Mesenchymal stem cell (in vitro differentiated cells and primary cell): ENCODE measurements around the gene PLCL1.

ENCODE experiments used
- DNase-seq: peaks from one replicate; pipeline ENCODE4 v3.0.0-alpha.2; 2013
- H2AFZ ChIP-seq: one replicate; pipeline ENCODE4 v1.6.1; 2013; ENCODE audit warnings: low read depth, mild to moderate bottlenecking, control low read depth, inconsistent platforms, low read length, moderate library complexity
- H2AK5ac ChIP-seq: 2 replicates; pipeline ENCODE4 v1.6.1; 2013; ENCODE audit warnings: low read length, moderate library complexity, mild to moderate bottlenecking, inconsistent platforms; ENCODE audit not compliant: severe bottlenecking
- H2BK120ac ChIP-seq: one replicate; pipeline ENCODE4 v1.6.1; 2013; ENCODE audit warnings: low read depth, mild to moderate bottlenecking, inconsistent platforms, low read length, moderate library complexity
- H2BK12ac ChIP-seq, 2 experiments: one replicate each; pipeline ENCODE4 v1.6.1; 2013; ENCODE audit warnings: inconsistent platforms in 2 of 2, low read length in 2 of 2, mild to moderate bottlenecking in 2 of 2, moderate library complexity in 2 of 2, control low read depth in 1 of 2
- H2BK15ac ChIP-seq: one replicate; pipeline ENCODE4 v1.6.1; 2013; ENCODE audit warnings: mild to moderate bottlenecking, low read depth, inconsistent platforms; ENCODE audit not compliant: poor library complexity, severe bottlenecking
- H2BK5ac ChIP-seq: 2 replicates; pipeline ENCODE4 v1.6.1; 2013; ENCODE audit warnings: low read depth, mild to moderate bottlenecking, low read length, control low read depth, inconsistent platforms; ENCODE audit not compliant: poor library complexity, severe bottlenecking
- H3K14ac ChIP-seq, 2 experiments: one replicate each; pipeline ENCODE4 v1.6.1; 2013; ENCODE audit warnings: inconsistent platforms in 2 of 2, low read length in 2 of 2, control low read depth in 1 of 2, mild to moderate bottlenecking in 1 of 2, moderate library complexity in 1 of 2
- H3K18ac ChIP-seq, 2 experiments: one replicate each; pipeline ENCODE4 v1.6.1; 2013; ENCODE audit warnings: inconsistent platforms in 2 of 2, low read length in 2 of 2, control low read depth in 1 of 2, low read depth in 1 of 2, mild to moderate bottlenecking in 1 of 2
- H3K23ac ChIP-seq, 2 experiments: one replicate each; pipeline ENCODE4 v1.6.1; 2013; ENCODE audit warnings: inconsistent platforms in 2 of 2, low read length in 2 of 2, mild to moderate bottlenecking in 2 of 2, moderate library complexity in 2 of 2, control low read depth in 1 of 2
- H3K27ac ChIP-seq: 2 replicates; pipeline ENCODE4 v1.5.1; 2013; ENCODE audit warnings: mild to moderate bottlenecking, moderate library complexity, low read length, control low read depth, inconsistent platforms; ENCODE audit not compliant: poor library complexity, severe bottlenecking
- H3K27me3 ChIP-seq, 2 experiments: 2 replicates each; pipeline versions ENCODE4 v1.6.1 to v1.7.0; 2013; ENCODE audit warnings: low read length in 2 of 2, mild to moderate bottlenecking in 2 of 2, moderate library complexity in 2 of 2, control low read depth in 1 of 2, inconsistent platforms in 1 of 2; ENCODE audit not compliant: control insufficient read depth in 1 of 2, insufficient read depth in 1 of 2
- H3K36me3 ChIP-seq, 2 experiments: 2 replicates each; pipeline versions ENCODE4 v1.6.1 to v1.7.0; 2013; ENCODE audit warnings: low read length in 2 of 2, control low read depth in 1 of 2, inconsistent platforms in 1 of 2, low read depth in 1 of 2, mild to moderate bottlenecking in 1 of 2; ENCODE audit not compliant: insufficient read depth in 2 of 2, control insufficient read depth in 1 of 2
- H3K4ac ChIP-seq, 2 experiments: one replicate each; pipeline ENCODE4 v1.6.1; 2013; ENCODE audit warnings: inconsistent platforms in 2 of 2, low read length in 2 of 2, mild to moderate bottlenecking in 2 of 2, moderate library complexity in 2 of 2, control low read depth in 1 of 2, low read depth in 1 of 2
- H3K4me1 ChIP-seq: 2 replicates; pipeline ENCODE4 v1.6.1; 2013; ENCODE audit warnings: low read depth, low read length, control low read depth; ENCODE audit not compliant: control insufficient read depth, insufficient read depth
- H3K4me2 ChIP-seq: 2 replicates; pipeline ENCODE4 v1.6.1; 2013; ENCODE audit warnings: low read length, mild to moderate bottlenecking, inconsistent platforms; ENCODE audit not compliant: poor library complexity, severe bottlenecking
- H3K4me3 ChIP-seq, 2 experiments: 2 replicates each; pipeline versions ENCODE4 v1.5.1 to v1.7.0; 2013; ENCODE audit warnings: low read length in 2 of 2, mild to moderate bottlenecking in 2 of 2, control low read depth in 1 of 2, low read depth in 1 of 2; ENCODE audit not compliant: insufficient read depth in 1 of 2
- H3K79me1 ChIP-seq: replicated peaks from 2 replicates; pipeline ENCODE4 v1.6.1; 2013; ENCODE audit warnings: mild to moderate bottlenecking, control low read depth, low read length, inconsistent platforms; ENCODE audit not compliant: poor library complexity, severe bottlenecking
- H3K9ac ChIP-seq: 2 replicates; pipeline ENCODE4 v1.7.0; 2013; ENCODE audit warnings: mild to moderate bottlenecking, low read length, moderate library complexity
- H3K9me3 ChIP-seq: 2 replicates; pipeline ENCODE4 v1.7.0; 2013; ENCODE audit warnings: mild to moderate bottlenecking, low read length; ENCODE audit not compliant: control insufficient read depth
- H4K8ac ChIP-seq: one replicate; pipeline ENCODE4 v1.6.1; 2013; ENCODE audit warnings: inconsistent platforms, mild to moderate bottlenecking, low read length, moderate library complexity
- H4K91ac ChIP-seq: one replicate; pipeline ENCODE4 v1.6.1; 2013; ENCODE audit warnings: mild to moderate bottlenecking, low read length, inconsistent platforms
- WGBS: methylation state at CpG from one replicate; pipeline ENCODE4 v1.1.7; 2013; ENCODE audit warnings: mixed read lengths; 5-methylcytosine and 5-hydroxymethylcytosine counted together

The PLCL1 gene

DNA sequence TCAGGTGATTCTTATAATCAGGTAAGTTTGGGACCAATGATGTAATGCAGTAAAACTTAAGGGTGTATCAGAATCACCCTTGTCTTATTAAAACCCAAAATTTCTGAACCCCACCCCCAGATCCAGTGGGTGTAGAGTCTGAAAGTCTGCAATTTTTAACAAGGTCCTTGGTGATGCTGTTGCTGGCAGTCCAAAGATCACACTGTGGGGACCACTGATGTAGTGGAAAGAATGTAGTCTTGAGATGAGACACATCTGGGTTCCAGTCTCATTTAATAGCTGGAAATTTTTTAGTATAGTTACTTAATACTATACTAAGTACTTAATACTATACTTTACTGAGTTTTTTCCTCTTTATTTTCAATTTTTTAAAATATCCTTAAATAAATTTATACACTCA, 258.4 kb downstream of the PLCL1 start:
- Histone ChIP-seq H3K4me2 (no peak overlapping the region), H3K36me3 (no peaks in the 10 kb centered on the region)

DNA sequence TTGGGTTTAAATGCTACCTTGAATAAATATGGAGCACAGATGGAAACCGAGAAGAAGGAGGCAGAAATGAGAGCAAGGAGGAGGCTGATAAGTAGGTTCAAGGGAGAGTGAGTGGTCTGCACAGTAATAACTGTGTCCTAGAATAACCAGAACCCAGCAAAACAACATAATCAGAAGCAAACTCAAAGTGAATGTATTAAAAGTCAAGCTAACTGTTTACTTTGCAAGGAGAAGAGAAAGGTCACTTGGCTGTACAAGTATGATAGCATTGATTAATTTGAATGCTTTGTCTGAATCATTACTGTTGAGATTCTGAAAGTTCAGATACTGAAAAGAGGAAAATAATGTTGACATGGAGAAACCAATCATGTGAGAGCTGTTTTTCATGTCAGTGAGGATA, 258.8 kb downstream of the PLCL1 start:
- Histone ChIP-seq H3K9ac (no peak overlapping the region), H4K91ac (no peak overlapping the region)
- 83% methylated on average over 1 of the region's 1 CpG for WGBS

More for the DNA sequence above, 258.4 kb downstream of the PLCL1 start:
- Histone ChIP-seq H3K9me3 (no peaks in the 10 kb centered on the region), H3K4me1 (no peaks in the 10 kb centered on the region), H2BK5ac (no peak overlapping the region), H4K91ac (no peak overlapping the region), H3K27ac (no peak overlapping the region), H2AK5ac (no peak overlapping the region), H3K27me3 (no peaks in the 10 kb centered on the region), H3K9ac (no peak overlapping the region), H3K4me3 (no peak overlapping the region), H4K8ac (no peak overlapping the region), H3K79me1 (no peaks in the 10 kb centered on the region), H2BK12ac (no peak overlapping the region), H3K18ac (no peak overlapping the region), H3K14ac (no peak overlapping the region), H2AFZ (no peak overlapping the region), H2BK15ac (no peak overlapping the region), H2BK120ac (no peak overlapping the region), H3K23ac (no peak overlapping the region), H3K4ac (no peak overlapping the region)
- no peak for DNase-seq

DNA sequence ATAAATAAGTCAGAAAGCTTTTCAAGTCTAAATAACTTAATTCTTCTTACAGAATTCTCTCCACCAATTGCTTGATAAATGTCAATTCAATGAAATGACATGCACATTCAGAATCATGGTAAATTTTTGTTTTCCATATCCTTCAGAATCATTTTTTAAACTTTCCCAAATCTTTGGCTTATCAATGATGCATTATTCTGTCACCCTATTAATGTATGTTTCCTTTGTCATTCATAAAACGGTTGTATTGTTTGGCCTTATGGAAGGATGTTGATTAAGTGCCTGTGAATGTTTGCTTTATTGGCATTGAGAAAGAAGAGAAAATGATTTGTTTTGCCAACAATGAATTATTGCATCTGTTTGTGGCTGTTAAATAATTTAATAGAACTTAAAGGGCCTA, 260.9 kb downstream of the PLCL1 start:
- Histone ChIP-seq H3K4ac (no peak overlapping the region), H2BK15ac (no peak overlapping the region), H3K27me3 (no peaks in the 10 kb centered on the region), H2BK5ac (no peak overlapping the region), H2BK12ac (no peak overlapping the region), H2BK120ac (no peak overlapping the region), H3K9ac (no peak overlapping the region), H3K23ac (no peak overlapping the region), H3K14ac (no peak overlapping the region), H2AK5ac (no peak overlapping the region), H3K18ac (no peak overlapping the region), H4K91ac (no peak overlapping the region), H2AFZ (no peak overlapping the region), H3K9me3 (no peaks in the 10 kb centered on the region), H4K8ac (no peak overlapping the region), H3K79me1 (no peaks in the 10 kb centered on the region), H3K36me3 (no peaks in the 10 kb centered on the region), H3K4me1 (no peaks in the 10 kb centered on the region), H3K27ac (no peak overlapping the region), H3K4me2 (no peak overlapping the region), H3K4me3 (no peak overlapping the region)
- WGBS, result 92% methylated on average over 1 of the region's 1 CpG
- no peak for DNase-seq

More for the DNA sequence above, 258.8 kb downstream of the PLCL1 start:
- no peak for DNase-seq
- Histone ChIP-seq H2AK5ac (no peak overlapping the region), H3K14ac (no peak overlapping the region), H3K27ac (no peak overlapping the region), H3K23ac (no peak overlapping the region), H2BK5ac (no peak overlapping the region), H3K27me3 (no peaks in the 10 kb centered on the region), H2AFZ (no peak overlapping the region), H3K9me3 (no peaks in the 10 kb centered on the region), H3K4me2 (no peak overlapping the region), H3K18ac (no peak overlapping the region), H3K79me1 (no peaks in the 10 kb centered on the region), H3K4me3 (no peak overlapping the region), H2BK120ac (no peak overlapping the region), H3K36me3 (no peaks in the 10 kb centered on the region), H2BK15ac (no peak overlapping the region), H4K8ac (no peak overlapping the region), H3K4me1 (no peaks in the 10 kb centered on the region), H3K4ac (no peak overlapping the region), H2BK12ac (no peak overlapping the region)

DNA sequence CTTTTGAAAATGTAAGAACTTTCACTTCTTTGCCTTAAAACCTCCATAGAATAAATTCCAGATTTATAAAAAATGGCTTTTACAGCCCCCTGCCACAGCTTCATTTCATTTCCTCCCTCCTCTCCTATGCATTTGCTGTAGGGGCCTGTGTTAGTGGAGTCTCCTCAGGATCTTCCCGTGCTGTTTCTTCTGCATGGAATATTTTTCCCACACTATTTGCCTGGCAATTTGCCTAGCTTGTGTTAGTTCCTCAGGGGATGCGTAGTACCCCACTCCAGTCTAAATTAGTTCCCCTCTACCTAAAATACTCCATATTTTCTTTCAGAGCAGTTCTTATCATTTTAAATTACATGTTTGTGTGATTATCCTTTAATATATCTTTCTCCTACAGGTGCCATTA, 262.2 kb downstream of the PLCL1 start:
- Histone ChIP-seq H3K27ac (no peak overlapping the region), H4K8ac (no peak overlapping the region), H3K4me2 (no peak overlapping the region), H3K14ac (no peak overlapping the region), H3K4me3 (no peak overlapping the region), H3K4me1 (no peaks in the 10 kb centered on the region), H4K91ac (no peak overlapping the region), H2AK5ac (no peak overlapping the region), H3K79me1 (no peaks in the 10 kb centered on the region), H3K27me3 (no peaks in the 10 kb centered on the region), H2AFZ (no peak overlapping the region), H2BK12ac (no peak overlapping the region), H3K4ac (no peak overlapping the region), H3K18ac (no peak overlapping the region), H3K23ac (no peak overlapping the region), H3K9ac (no peak overlapping the region), H2BK5ac (no peak overlapping the region), H3K9me3 (no peaks in the 10 kb centered on the region), H2BK15ac (no peak overlapping the region), H2BK120ac (no peak overlapping the region), H3K36me3 (no peaks in the 10 kb centered on the region)
- WGBS, result 92% methylated on average over 2 of the region's 2 CpGs
- no peak for DNase-seq
